Keratinocyte (primary cell): Measurements from ENCODE around the gene CDC26. TPM values are rescaled to one million over a fixed set of nuclear protein-coding genes. Genes with fewer than 3 reads are reported as not detected.
A peak's percentile ranks its signal among the peaks of the same experiment; 100 is the strongest.

Experiments used
- DNase-seq: peaks from one replicate; pipeline ENCODE4 v3.0.0-alpha.2; 2011; ENCODE audit warnings: low read depth, missing footprints, low spot score
- FAIRE-seq: peaks from 2 replicates; lab custom pipeline; 2011; peaks lifted over from hg19 to GRCh38; lab: Jason Lieb, UNC
- H2AFZ ChIP-seq: 2 replicates; pipeline ENCODE4 v1.6.0; 2012; ENCODE audit warnings: low read length, control low read depth, inconsistent platforms; ENCODE audit not compliant: control insufficient read depth
- H3K27ac ChIP-seq: 2 replicates; pipeline ENCODE4 v1.5.1; 2011; ENCODE audit warnings: low read length; ENCODE audit not compliant: control insufficient read depth, insufficient read depth
- H3K27me3 ChIP-seq: 3 replicates; pipeline ENCODE4 v1.6.0; 2011; ENCODE audit warnings: low read length; ENCODE audit not compliant: control insufficient read depth, insufficient read depth; ENCODE audit errors: extremely low read depth
- H3K36me3 ChIP-seq, 2 experiments: 2 replicates in 1 of 2; 3 replicates in 1 of 2; pipeline ENCODE4 v1.5.1; 2011; ENCODE audit warnings: low read length in 2 of 2, mild to moderate bottlenecking in 1 of 2; ENCODE audit not compliant: control insufficient read depth in 2 of 2, insufficient read depth in 2 of 2; ENCODE audit errors: extremely low read depth in 1 of 2
- H3K4me1 ChIP-seq: 3 replicates; pipeline ENCODE4 v1.5.1; 2011; ENCODE audit warnings: low read length; ENCODE audit not compliant: control insufficient read depth, insufficient read depth; ENCODE audit errors: extremely low read depth
- H3K4me2 ChIP-seq: 3 replicates; pipeline ENCODE4 v1.6.0; 2011; ENCODE audit warnings: low read depth, low read length; ENCODE audit not compliant: control insufficient read depth, insufficient read depth; ENCODE audit errors: extremely low read depth
- H3K4me3 ChIP-seq, 3 experiments: fragments of 200-600 bp in 1 of 3; sonication (generic) in 1 of 3; 2 replicates in 2 of 3; 3 replicates in 1 of 3; pipeline ENCODE4 v1.5.1; 2011 to 2016; ENCODE audit warnings: low read length in 3 of 3, mild to moderate bottlenecking in 3 of 3, control low read depth in 2 of 3, inconsistent platforms in 1 of 3, low read depth in 1 of 3, mixed read lengths in 1 of 3, mixed run types in 1 of 3, moderate library complexity in 1 of 3; ENCODE audit not compliant: control insufficient read depth in 2 of 3, insufficient read depth in 2 of 3; ENCODE audit errors: extremely low read depth in 1 of 3
- H3K79me2 ChIP-seq: 2 replicates; pipeline ENCODE4 v1.6.0; 2012; ENCODE audit warnings: low read length; ENCODE audit not compliant: control insufficient read depth, insufficient read depth
- H3K9ac ChIP-seq: 3 replicates; pipeline ENCODE4 v1.6.0; 2011; ENCODE audit warnings: low read length; ENCODE audit not compliant: control insufficient read depth, insufficient read depth; ENCODE audit errors: extremely low read depth
- H3K9me1 ChIP-seq: 3 replicates; pipeline ENCODE4 v1.6.0; 2011; ENCODE audit warnings: low read length; ENCODE audit not compliant: control insufficient read depth, insufficient read depth; ENCODE audit errors: extremely low read depth
- H3K9me3 ChIP-seq: 2 replicates; pipeline ENCODE4 v1.5.1; 2012; ENCODE audit warnings: low read depth, low read length; ENCODE audit not compliant: control insufficient read depth
- H4K20me1 ChIP-seq: 3 replicates; pipeline ENCODE4 v1.6.0; 2011; ENCODE audit warnings: low read length; ENCODE audit not compliant: control insufficient read depth, insufficient read depth; ENCODE audit errors: extremely low read depth
- EZH2 ChIP-seq: IDR thresholded peaks from one replicate; pipeline ENCODE4 v1.6.1; 2012; ENCODE audit warnings: inconsistent platforms, mild to moderate bottlenecking, low read length, moderate library complexity
- dilution Hi-C: fragments of 300-500 bp; cut with MboI; formaldehyde crosslinking; loops from one replicate; pipeline ENCODE4 v1.7.0; 2020; ENCODE audit warnings: low sequenced_read_pairs; ENCODE audit not compliant: extremely low pct_ligation_motif_present
- polyA plus RNA-seq, 5 experiments: library from polyadenylated mRNA; depleted of rRNA in 3 of 5; stranded (reverse) in 3 of 5; stranded (forward) in 1 of 5; unstranded in 1 of 5; fragments of >200 nt; gene quantifications; 1 replicate in 1 of 5; 2 replicates in 3 of 5; 3 replicates in 1 of 5; pipeline versions ENCODE4 v1.2.1 to v1.2.3, GENCODE V29; 2011 to 2012; ENCODE audit warnings: missing spikeins in 2 of 5, low read depth in 1 of 5, low replicate concordance in 1 of 5
- TF ChIP-seq, protein P1 (sequence below), 3 experiments: IDR thresholded peaks in 1 of 3; conservative IDR thresholded peaks in 1 of 3; optimal IDR thresholded peaks in 1 of 3; 2 replicates in 2 of 3; 3 replicates in 1 of 3; pipeline versions ENCODE3 to v1.5.1; 2011; ENCODE audit warnings: low read length in 3 of 3, mild to moderate bottlenecking in 3 of 3, moderate library complexity in 2 of 3, control low read depth in 1 of 3, inconsistent platforms in 1 of 3; ENCODE audit not compliant: insufficient read depth in 2 of 3; ENCODE audit errors: extremely low read depth in 1 of 3

Gene CDC26
- polyA plus RNA-seq, 1 donor (not counting 4 experiments of a cell fraction or from before 2014, with no cell fraction given) = 56.8 TPM

DNA sequence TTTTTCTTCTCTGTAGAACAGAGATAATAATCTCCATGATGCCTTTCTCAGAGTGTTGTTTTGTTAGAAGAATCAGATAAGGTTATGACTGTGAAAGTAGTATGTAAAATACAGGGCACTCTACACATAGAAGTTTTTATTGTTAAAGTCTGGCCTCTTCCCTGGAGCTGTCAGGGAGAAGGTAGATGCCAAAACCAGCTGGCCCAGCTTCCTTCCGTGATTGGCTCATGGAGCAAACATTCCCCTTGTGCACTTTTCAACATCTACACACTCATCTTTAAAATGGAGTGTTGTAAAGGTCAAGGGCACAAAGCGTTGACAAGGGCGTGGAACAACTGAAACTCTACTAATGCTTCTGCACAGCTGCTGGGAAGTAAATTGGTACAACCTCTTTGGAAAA lies 35.2 kb upstream of the CDC26 start:
- Histone ChIP-seq H3K36me3 (no peaks in the 10 kb centered on the region), H3K4me3 (no peak overlapping the region), H3K27ac (no peak overlapping the region), H3K79me2 (no peaks in the 10 kb centered on the region), H3K9ac (no peak overlapping the region), H3K9me1 (no peaks in the 10 kb centered on the region), H3K4me2 (no peak overlapping the region), H4K20me1 (no peaks in the 10 kb centered on the region), H2AFZ (no peak overlapping the region), H3K9me3 (no peaks in the 10 kb centered on the region), H3K27me3 (no peaks in the 10 kb centered on the region), H3K4me1 (no peaks in the 10 kb centered on the region)
- no peak for FAIRE-seq
- TF ChIP-seq, protein P1, sequence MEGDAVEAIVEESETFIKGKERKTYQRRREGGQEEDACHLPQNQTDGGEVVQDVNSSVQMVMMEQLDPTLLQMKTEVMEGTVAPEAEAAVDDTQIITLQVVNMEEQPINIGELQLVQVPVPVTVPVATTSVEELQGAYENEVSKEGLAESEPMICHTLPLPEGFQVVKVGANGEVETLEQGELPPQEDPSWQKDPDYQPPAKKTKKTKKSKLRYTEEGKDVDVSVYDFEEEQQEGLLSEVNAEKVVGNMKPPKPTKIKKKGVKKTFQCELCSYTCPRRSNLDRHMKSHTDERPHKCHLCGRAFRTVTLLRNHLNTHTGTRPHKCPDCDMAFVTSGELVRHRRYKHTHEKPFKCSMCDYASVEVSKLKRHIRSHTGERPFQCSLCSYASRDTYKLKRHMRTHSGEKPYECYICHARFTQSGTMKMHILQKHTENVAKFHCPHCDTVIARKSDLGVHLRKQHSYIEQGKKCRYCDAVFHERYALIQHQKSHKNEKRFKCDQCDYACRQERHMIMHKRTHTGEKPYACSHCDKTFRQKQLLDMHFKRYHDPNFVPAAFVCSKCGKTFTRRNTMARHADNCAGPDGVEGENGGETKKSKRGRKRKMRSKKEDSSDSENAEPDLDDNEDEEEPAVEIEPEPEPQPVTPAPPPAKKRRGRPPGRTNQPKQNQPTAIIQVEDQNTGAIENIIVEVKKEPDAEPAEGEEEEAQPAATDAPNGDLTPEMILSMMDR (optimal IDR thresholded peaks at IDR 0.05 in 1 of 3, IDR thresholded peaks at IDR 0.05 in 1 of 3, conservative IDR thresholded peaks at IDR 0.05 in 1 of 3; ENCODE audit: extremely low read depth in 1 of 3, insufficient read depth in 2 of 3, low read length in 3 of 3) = no peak
- no peak for TF ChIP-seq EZH2
- dilution Hi-C loops = no loop called here
- DNase-seq = no peak

DNA sequence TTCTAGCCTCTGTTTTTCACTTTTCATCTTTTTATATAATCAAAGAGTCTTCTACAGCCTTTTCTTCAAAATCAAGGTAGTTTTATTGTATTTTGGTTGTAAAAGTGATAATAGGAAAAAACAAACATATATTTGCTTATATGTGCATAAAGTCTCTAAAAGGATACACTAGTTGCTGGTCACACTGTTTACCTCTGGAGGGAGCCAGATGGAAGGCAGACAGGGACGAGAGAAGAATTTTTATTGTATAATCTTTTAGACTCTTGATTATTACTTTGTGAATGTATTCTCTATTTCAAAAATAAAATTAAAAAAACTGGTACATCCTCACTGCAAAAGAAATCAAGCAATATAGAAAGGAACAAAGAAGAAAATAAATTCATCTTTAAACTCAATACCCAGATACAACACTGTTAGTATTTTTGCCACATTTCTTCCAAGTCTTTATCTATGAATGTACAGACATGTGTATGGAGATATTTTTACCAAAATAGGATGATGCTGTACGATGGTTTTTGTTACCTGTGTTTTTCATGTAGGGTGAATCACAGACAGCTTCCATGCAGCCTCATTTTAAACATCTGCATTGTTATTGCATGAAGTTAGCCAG lies 33.9 kb upstream of the CDC26 start:
- Histone ChIP-seq H3K9me1 (no peaks in the 10 kb centered on the region), H3K9ac (no peak overlapping the region), H3K4me3 (no peak overlapping the region), H2AFZ (no peak overlapping the region), H3K9me3 (no peaks in the 10 kb centered on the region), H4K20me1 (no peaks in the 10 kb centered on the region), H3K4me1 (no peaks in the 10 kb centered on the region), H3K36me3 (no peaks in the 10 kb centered on the region), H3K27me3 (no peaks in the 10 kb centered on the region), H3K79me2 (no peaks in the 10 kb centered on the region), H3K4me2 (no peak overlapping the region), H3K27ac (no peak overlapping the region)
- dilution Hi-C loops = no loop called here
- TF ChIP-seq, protein P1 (optimal IDR thresholded peaks at IDR 0.05 in 1 of 3, IDR thresholded peaks at IDR 0.05 in 1 of 3, conservative IDR thresholded peaks at IDR 0.05 in 1 of 3; ENCODE audit: extremely low read depth in 1 of 3, insufficient read depth in 2 of 3, low read length in 3 of 3) = peak; percentile 48 to 64 (median 49)
- TF ChIP-seq EZH2 = no peak
- DNase-seq (no peak), FAIRE-seq (no peak)
